22Rv1 (cell line): ENCODE measurements around the gene NLRP1.

Experiments used
- CTCF ChIP-seq: fragments of 450-650 bp; IDR thresholded peaks from 2 replicates; pipeline ENCODE4 v1.5.1; 2017; ENCODE audit warnings: mild to moderate bottlenecking
- ZFX ChIP-seq: fragments of 450-650 bp; IDR thresholded peaks from 2 replicates; pipeline ENCODE4 v1.6.1; 2017; ENCODE audit warnings: antibody characterized with exemption, borderline replicate concordance

DNA sequence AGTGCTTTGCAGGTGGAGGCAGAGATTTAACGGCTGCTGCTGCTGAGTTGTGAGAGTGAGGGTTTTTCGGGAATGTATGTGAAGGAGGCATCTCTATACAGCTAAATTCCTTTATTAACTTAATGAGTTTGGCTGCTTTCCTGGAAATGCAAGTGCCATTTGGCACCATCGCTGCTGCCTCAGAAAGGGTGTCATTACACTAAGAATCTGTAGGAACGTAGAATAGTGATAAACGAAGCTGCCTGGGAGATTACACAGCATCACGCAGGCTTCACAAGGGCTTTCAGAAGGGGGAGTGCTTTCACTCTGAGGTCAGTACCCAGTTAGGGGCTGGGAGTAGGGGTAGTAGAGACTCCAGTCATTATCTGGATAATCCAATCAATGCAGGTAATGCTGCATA lies 14.1 kb upstream of the NLRP1 start:
- TF ChIP-seq CTCF (no peak), ZFX (no peak)
